ENCODE results near the gene ADGRD2.
A peak's percentile ranks its signal among the peaks of the same experiment; 100 is the strongest.

ADGRD2 gene

GRCh38 chr9:124511891-124512805, 61.9 kb downstream of the ADGRD2 start:
- DNase-seq (ENCODE audit: low spot score) = no peak

GRCh38 chr9:124512806-124513204, 62.6 kb downstream of the ADGRD2 start:
- DNase-seq (ENCODE audit: low spot score) = no peak

- no peak for DNase-seq (ENCODE audit: low spot score)
Observed at GRCh38 chr9:124513376-124513994, 63.2 kb downstream of the ADGRD2 start.

- DNase-seq (ENCODE audit: low spot score) = no peak
Observed at GRCh38 chr9:124514125-124514524, 63.9 kb downstream of the ADGRD2 start.

GRCh38 chr9:124514874-124515273, 64.6 kb downstream of the ADGRD2 start:
- no peak for DNase-seq (ENCODE audit: low spot score)

- no peak for DNase-seq (ENCODE audit: low spot score)
Observed at GRCh38 chr9:124517600-124517999, 67.3 kb downstream of the ADGRD2 start.

GRCh38 chr9:124518116-124518515, 67.9 kb downstream of the ADGRD2 start:
- DNase-seq (ENCODE audit: low spot score) = no peak

GRCh38 chr9:124520206-124520596, 70.0 kb downstream of the ADGRD2 start:
- peak; percentile 91 for DNase-seq (ENCODE audit: low spot score)

- DNase-seq (ENCODE audit: low spot score) = no peak
Observed at GRCh38 chr9:124521142-124521541, 70.9 kb downstream of the ADGRD2 start.

GRCh38 chr9:124522121-124523098, 72.2 kb downstream of the ADGRD2 start:
- no peak for DNase-seq (ENCODE audit: low spot score)

- DNase-seq (ENCODE audit: low spot score) = no peak
Observed at GRCh38 chr9:124526174-124526573, 75.9 kb downstream of the ADGRD2 start.

GRCh38 chr9:124527781-124528180, 77.5 kb downstream of the ADGRD2 start:
- no peak for DNase-seq (ENCODE audit: low spot score)

All from pons (tissue), 1 donor.